Sigmoid colon (tissue), 7 donors: ENCODE results near the gene FGF4. TPM values are rescaled to one million over a fixed set of nuclear protein-coding genes. Genes with fewer than 3 reads are reported as not detected.

Source experiments
- DNase-seq: peaks from one replicate; pipeline ENCODE4 v3.0.0-alpha.2; 2019
- H3K27ac ChIP-seq, 4 donors: fragments of 200-600 bp; sonication (generic); one replicate each; pipeline ENCODE4 v1.5.1; 2016 to 2019; ENCODE audit warnings: mild to moderate bottlenecking in 1 of 4
- H3K27me3 ChIP-seq, 3 donors: fragments of 200-600 bp; sonication (generic); one replicate each; pipeline ENCODE4 v1.5.1; 2019; ENCODE audit warnings: mild to moderate bottlenecking in 1 of 3
- H3K36me3 ChIP-seq, 4 donors: fragments of 200-600 bp; sonication (generic); one replicate each; pipeline ENCODE4 v1.5.1; 2016 to 2019
- H3K4me1 ChIP-seq, 4 donors: fragments of 200-600 bp; sonication (generic); one replicate each; pipeline ENCODE4 v1.5.1; 2017 to 2019
- H3K4me3 ChIP-seq, 4 donors: fragments of 200-600 bp; sonication (generic); one replicate each; pipeline ENCODE4 v1.5.1; 2017 to 2019; ENCODE audit warnings: mild to moderate bottlenecking in 2 of 4, moderate library complexity in 1 of 4
- H3K9me3 ChIP-seq, 4 donors: fragments of 200-600 bp in 3 of 4; sonication (generic) in 3 of 4; one replicate each; pipeline versions ENCODE4 v1.5.1 to v1.6.1; 2013 to 2019
- CTCF ChIP-seq, 4 experiments: fragments of 450-650 bp in 3 of 4; fragments of 200-600 bp in 1 of 4; IDR thresholded peaks; one replicate each; pipeline ENCODE4 v1.5.1; 2016 to 2019; ENCODE audit warnings: antibody characterized with exemption in 4 of 4, mild to moderate bottlenecking in 3 of 4, moderate library complexity in 2 of 4
- EP300 ChIP-seq, 4 donors: sonication (generic); formaldehyde crosslinking; IDR thresholded peaks; one replicate each; pipeline ENCODE4 v1.6.1; 2017; ENCODE audit warnings: antibody characterized with exemption in 4 of 4
- POLR2A ChIP-seq, 2 donors: fragments of 450-650 bp; IDR thresholded peaks; one replicate each; pipeline ENCODE4 v1.6.1; 2016; ENCODE audit warnings: antibody characterized with exemption in 2 of 2, mild to moderate bottlenecking in 2 of 2, moderate library complexity in 2 of 2
- POLR2AphosphoS5 ChIP-seq, 4 donors: sonication (generic); formaldehyde crosslinking; IDR thresholded peaks; one replicate each; pipeline ENCODE4 v1.6.1; 2017; ENCODE audit warnings: antibody characterized with exemption in 4 of 4
- WGBS, 2 donors: extraction: QIAGEN DNeasy Blood & Tissue Kit; methylation state at CpG; one replicate each; pipeline ENCODE4 v1.1.7; 2013; 5-methylcytosine and 5-hydroxymethylcytosine counted together
- intact Hi-C: fragments of 100-400 bp; cut with DNase I; formaldehyde crosslinking; loops from one replicate; pipeline ENCODE4 v1.15.1; 2023
- polyA plus RNA-seq, 3 donors: library from polyadenylated mRNA; stranded (reverse); fragments of 200-250 nt; gene quantifications; one replicate each; pipeline ENCODE4 v1.2.3, GENCODE V29; 2013
- total RNA-seq, 4 donors: library from RNA; depleted of rRNA; stranded (reverse); fragments of >200 nt; gene quantifications; one replicate each; pipeline ENCODE4 v1.1.0, GENCODE V29; 2016
- donor health status: healthy with polysubstance abuse.
- donor health status: Bipolar disorder and iron deficiency.
- donor health status: healthy.

The FGF4 gene
- total and polyA plus RNA-seq, 7 donors, result not detected

- intact Hi-C loops, result no loop called here
- no peak overlapping the region for H3K27ac ChIP-seq
- WGBS, 2 donors, result 70 to 80% methylated on average over 8 of the region's 8 CpGs
- H3K4me3 ChIP-seq, result no peak overlapping the region
- DNase-seq, result no peak
- no peaks in the 10 kb centered on the region for H3K9me3 ChIP-seq
- peaks cover 0 to 23% (median 0%) of the 10 kb centered on the region in 3 donors for H3K27me3 ChIP-seq
- H3K4me1 ChIP-seq, result no peaks in the 10 kb centered on the region
- TF ChIP-seq EP300 (IDR thresholded peaks at IDR 0.05), result no peak
- no peak for TF ChIP-seq POLR2A (IDR thresholded peaks at IDR 0.05)
- TF ChIP-seq CTCF (IDR thresholded peaks at IDR 0.05), result no peak
- TF ChIP-seq POLR2AphosphoS5 (IDR thresholded peaks at IDR 0.05), result no peak
- no peaks in the 10 kb centered on the region for H3K36me3 ChIP-seq
Measured at GRCh38 chr11:69746140-69746539, 29.0 kb downstream of the FGF4 start.

- Histone ChIP-seq H3K27ac (no peak overlapping the region), H3K36me3 (no peaks in the 10 kb centered on the region), H3K4me1 (no peaks in the 10 kb centered on the region), H3K4me3 (no peak overlapping the region), H3K27me3 (peaks cover 0 to 23% (median 0%) of the 10 kb centered on the region in 3 donors), H3K9me3 (no peaks in the 10 kb centered on the region)
- no peak for TF ChIP-seq EP300 (IDR thresholded peaks at IDR 0.05)
- TF ChIP-seq POLR2AphosphoS5 (IDR thresholded peaks at IDR 0.05), result no peak
- no peak for TF ChIP-seq POLR2A (IDR thresholded peaks at IDR 0.05)
- TF ChIP-seq CTCF (IDR thresholded peaks at IDR 0.05), result no peak
- no peak for DNase-seq
- 79 to 84% methylated on average over 10 of the region's 10 CpGs for WGBS, 2 donors
- intact Hi-C loops, result no loop called here
Measured at GRCh38 chr11:69745201-69745600, 29.9 kb downstream of the FGF4 start.

GRCh38 chr11:69744435-69744834, 30.7 kb downstream of the FGF4 start:
- TF ChIP-seq POLR2AphosphoS5 (IDR thresholded peaks at IDR 0.05) (no peak), EP300 (IDR thresholded peaks at IDR 0.05) (no peak), POLR2A (IDR thresholded peaks at IDR 0.05) (no peak), CTCF (IDR thresholded peaks at IDR 0.05) (no peak)
- Histone ChIP-seq H3K4me1 (no peaks in the 10 kb centered on the region), H3K27me3 (peaks cover 0 to 23% (median 0%) of the 10 kb centered on the region in 3 donors), H3K9me3 (no peaks in the 10 kb centered on the region), H3K4me3 (no peak overlapping the region), H3K27ac (no peak overlapping the region), H3K36me3 (no peaks in the 10 kb centered on the region)
- no peak for DNase-seq
- WGBS, 2 donors, result 59 to 62% methylated on average over 7 of the region's 7 CpGs
- intact Hi-C loops, result no loop called here

- Histone ChIP-seq H3K4me3 (no peak overlapping the region), H3K27ac (no peak overlapping the region), H3K9me3 (peaks cover 0 to 17% (median 7%) of the 10 kb centered on the region in 4 donors), H3K36me3 (no peaks in the 10 kb centered on the region), H3K4me1 (no peaks in the 10 kb centered on the region), H3K27me3 (peaks cover 0 to 6% (median 0%) of the 10 kb centered on the region in 3 donors)
- DNase-seq, result no peak
- 93 to 96% methylated on average over 3 of the region's 3 CpGs for WGBS, 2 donors
- TF ChIP-seq CTCF (IDR thresholded peaks at IDR 0.05) (no peak), EP300 (IDR thresholded peaks at IDR 0.05) (no peak), POLR2AphosphoS5 (IDR thresholded peaks at IDR 0.05) (no peak), POLR2A (IDR thresholded peaks at IDR 0.05) (no peak)
- intact Hi-C loops, result no loop called here
Measured at GRCh38 chr11:69734841-69735240, 40.3 kb downstream of the FGF4 start.

GRCh38 chr11:69734367-69734766, 40.8 kb downstream of the FGF4 start:
- Histone ChIP-seq H3K9me3 (peaks cover 0 to 17% (median 7%) of the 10 kb centered on the region in 4 donors), H3K4me3 (no peak overlapping the region), H3K36me3 (no peaks in the 10 kb centered on the region), H3K27ac (no peak overlapping the region), H3K27me3 (peaks cover 0 to 8% (median 0%) of the 10 kb centered on the region in 3 donors), H3K4me1 (no peaks in the 10 kb centered on the region)
- TF ChIP-seq POLR2A (IDR thresholded peaks at IDR 0.05) (no peak), EP300 (IDR thresholded peaks at IDR 0.05) (no peak), CTCF (IDR thresholded peaks at IDR 0.05) (no peak), POLR2AphosphoS5 (IDR thresholded peaks at IDR 0.05) (no peak)
- intact Hi-C loops, result no loop called here
- WGBS, 2 donors, result 90 to 92% methylated on average over 2 of the region's 2 CpGs
- DNase-seq, result no peak
